KG1 (cell line): ENCODE results near the gene TM7SF3.
"Not testable (repeated sequence)": the region's sequence is repeated elsewhere in the genome, so short reads cannot be mapped to it uniquely, and the experiment has no call there.

ENCODE experiments used
- DNase-seq: peaks from one replicate; lab custom pipeline; 2025; lab: John Stamatoyannopoulos, UW

Gene TM7SF3

GRCh38 chr12:27014085-27014858 lies at the start of gene TM7SF3:
TM7SF3 (minus strand) TSS chr12:27014384; CDS start chr12:27014168, 216 bp downstream.
- DNase-seq = peak; percentile 81

- DNase-seq = no peak
These were observed 49.2 kb upstream of the TM7SF3 start for GRCh38 chr12:27063250-27063851.

GRCh38 chr12:27061317-27061716 lies 47.1 kb upstream of the TM7SF3 start:
- no peak for DNase-seq

- DNase-seq = no peak
These were observed 46.6 kb upstream of the TM7SF3 start for GRCh38 chr12:27060740-27061139.

GRCh38 chr12:27057543-27057942 lies 43.4 kb upstream of the TM7SF3 start:
- no peak for DNase-seq

GRCh38 chr12:27055966-27056365 lies 41.8 kb upstream of the TM7SF3 start:
- no peak for DNase-seq

GRCh38 chr12:27052742-27053141 lies 38.6 kb upstream of the TM7SF3 start:
- DNase-seq = no peak

- DNase-seq = no peak
These were observed 38.0 kb upstream of the TM7SF3 start for GRCh38 chr12:27052176-27052575.

- no peak for DNase-seq
These were observed 34.9 kb upstream of the TM7SF3 start for GRCh38 chr12:27048822-27049752.

- DNase-seq = not testable (repeated sequence)
These were observed 27.8 kb upstream of the TM7SF3 start for GRCh38 chr12:27042018-27042417.

GRCh38 chr12:27040637-27041036 lies 26.5 kb upstream of the TM7SF3 start:
- DNase-seq = not testable (repeated sequence)

- DNase-seq = no peak
These were observed 20.6 kb upstream of the TM7SF3 start for GRCh38 chr12:27034607-27035293.

GRCh38 chr12:27032679-27033078 lies 18.5 kb upstream of the TM7SF3 start:
- no peak for DNase-seq

GRCh38 chr12:27031531-27031930 lies 17.3 kb upstream of the TM7SF3 start:
- DNase-seq = no peak

GRCh38 chr12:27026257-27026656 lies 12.1 kb upstream of the TM7SF3 start:
- no peak for DNase-seq

GRCh38 chr12:27025116-27025515 lies 10.9 kb upstream of the TM7SF3 start:
- DNase-seq = no peak

GRCh38 chr12:27024291-27024690 lies 10.1 kb upstream of the TM7SF3 start:
- no peak for DNase-seq

GRCh38 chr12:27020761-27021160 lies 6.6 kb upstream of the TM7SF3 start:
- no peak for DNase-seq

GRCh38 chr12:27018037-27018436 lies 3.9 kb upstream of the TM7SF3 start:
- DNase-seq = no peak

GRCh38 chr12:27017163-27017823 lies 3.1 kb upstream of the TM7SF3 start:
- DNase-seq = not testable (repeated sequence)

GRCh38 chr12:27015730-27016076 lies 1.5 kb upstream of the TM7SF3 start:
- no peak for DNase-seq
